Neural crest cell (in vitro differentiated cells): ENCODE data around the gene TTC38. TPM values are rescaled to one million over a fixed set of nuclear protein-coding genes. Genes with fewer than 3 reads are reported as not detected.

Experiments
- DNase-seq: peaks from one replicate; pipeline ENCODE4 v3.0.0; 2021; ENCODE audit warnings: low read depth, mixed read lengths, low spot score
- H3K27ac Mint-ChIP-seq: one replicate; pipeline ENCODE4 v1.8.0; 2021; ENCODE audit warnings: mild to moderate bottlenecking, mixed read lengths; ENCODE audit not compliant: unreplicated experiment
- H3K27me3 Mint-ChIP-seq: 2 replicates; pipeline ENCODE4 v1.8.0; 2021; ENCODE audit warnings: low read depth, mild to moderate bottlenecking, mixed read lengths
- H3K36me3 Mint-ChIP-seq: 2 replicates; pipeline ENCODE4 v1.8.0; 2021; ENCODE audit warnings: low read depth, mild to moderate bottlenecking, mixed read lengths
- H3K4me1 Mint-ChIP-seq: 2 replicates; pipeline ENCODE4 v1.8.0; 2021; ENCODE audit warnings: mixed read lengths
- H3K4me3 Mint-ChIP-seq: one replicate; pipeline ENCODE4 v1.8.0; 2021; ENCODE audit warnings: mild to moderate bottlenecking, mixed read lengths
- H3K9me3 Mint-ChIP-seq: 2 replicates; pipeline ENCODE4 v1.8.0; 2021; ENCODE audit warnings: mixed read lengths
- total RNA-seq: library from RNA; stranded (reverse); gene quantifications from 2 replicates; pipeline ENCODE4 v1.2.1, GENCODE V29; 2021
- TF ChIP-seq, protein P1 (sequence below): fragments of 200-600 bp; sonication (generic); conservative IDR thresholded peaks from 2 replicates; pipeline ENCODE4 v1.5.0; 2021; ENCODE audit warnings: antibody characterized with exemption, mild to moderate bottlenecking

TTC38 gene
- total RNA-seq, 1 donor from 2014 or later, result 34.8 TPM

DNA sequence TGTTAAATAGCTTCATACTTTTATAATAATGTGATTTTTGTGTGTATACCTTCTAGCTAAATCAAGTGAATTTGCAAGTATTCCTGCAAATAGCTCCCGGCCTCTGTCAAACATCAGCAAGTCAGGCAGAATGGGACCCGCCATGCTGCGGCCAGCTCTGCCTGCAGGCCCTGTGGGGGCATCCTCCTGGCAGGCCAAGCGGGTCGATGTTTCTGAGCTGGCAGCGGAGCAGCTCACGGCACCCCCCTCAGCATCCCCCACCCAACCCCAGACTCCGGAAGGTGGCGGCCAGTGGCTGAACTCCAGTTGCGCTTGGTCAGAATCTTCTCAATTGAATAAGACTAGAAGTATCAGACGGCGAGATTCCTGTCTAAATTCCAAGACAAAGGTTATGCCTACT lies 48.2 kb downstream of the TTC38 start:
- H3K27ac Mint-ChIP-seq, result no peak overlapping the region
- no peaks in the 10 kb centered on the region for H3K9me3 Mint-ChIP-seq
- no peaks in the 10 kb centered on the region for H3K4me1 Mint-ChIP-seq
- DNase-seq, result no peak
- H3K36me3 Mint-ChIP-seq, result peaks cover 17% of the 10 kb centered on the region
- H3K4me3 Mint-ChIP-seq, result no peak overlapping the region
- TF ChIP-seq, protein P1, sequence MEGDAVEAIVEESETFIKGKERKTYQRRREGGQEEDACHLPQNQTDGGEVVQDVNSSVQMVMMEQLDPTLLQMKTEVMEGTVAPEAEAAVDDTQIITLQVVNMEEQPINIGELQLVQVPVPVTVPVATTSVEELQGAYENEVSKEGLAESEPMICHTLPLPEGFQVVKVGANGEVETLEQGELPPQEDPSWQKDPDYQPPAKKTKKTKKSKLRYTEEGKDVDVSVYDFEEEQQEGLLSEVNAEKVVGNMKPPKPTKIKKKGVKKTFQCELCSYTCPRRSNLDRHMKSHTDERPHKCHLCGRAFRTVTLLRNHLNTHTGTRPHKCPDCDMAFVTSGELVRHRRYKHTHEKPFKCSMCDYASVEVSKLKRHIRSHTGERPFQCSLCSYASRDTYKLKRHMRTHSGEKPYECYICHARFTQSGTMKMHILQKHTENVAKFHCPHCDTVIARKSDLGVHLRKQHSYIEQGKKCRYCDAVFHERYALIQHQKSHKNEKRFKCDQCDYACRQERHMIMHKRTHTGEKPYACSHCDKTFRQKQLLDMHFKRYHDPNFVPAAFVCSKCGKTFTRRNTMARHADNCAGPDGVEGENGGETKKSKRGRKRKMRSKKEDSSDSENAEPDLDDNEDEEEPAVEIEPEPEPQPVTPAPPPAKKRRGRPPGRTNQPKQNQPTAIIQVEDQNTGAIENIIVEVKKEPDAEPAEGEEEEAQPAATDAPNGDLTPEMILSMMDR, result no peak
- H3K27me3 Mint-ChIP-seq, result no peaks in the 10 kb centered on the region

DNA sequence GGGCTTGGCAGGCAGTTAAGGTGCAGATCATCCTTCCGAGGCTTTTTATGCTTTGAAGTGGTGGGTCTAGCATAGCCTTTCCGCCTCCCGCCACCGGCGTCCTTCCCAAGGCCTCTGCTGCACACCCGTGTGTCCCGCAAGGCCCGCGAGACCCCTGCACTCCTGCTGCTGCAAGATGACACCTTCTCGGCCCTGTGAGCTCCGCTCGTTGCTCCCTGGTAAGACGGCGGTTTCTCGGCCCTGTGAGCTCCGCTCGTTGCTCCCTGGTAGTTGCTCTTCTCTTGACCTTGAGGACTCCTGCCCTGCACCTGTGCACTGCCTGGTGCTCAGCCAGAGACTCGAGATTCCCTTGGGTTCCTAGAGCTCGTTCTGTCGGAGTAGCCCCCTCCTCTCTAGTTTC lies 49.8 kb downstream of the TTC38 start:
- TF ChIP-seq, protein P1, result no peak
- Mint-ChIP-seq H3K36me3 (peaks cover 17% of the 10 kb centered on the region), H3K4me3 (no peak overlapping the region), H3K27me3 (no peaks in the 10 kb centered on the region), H3K4me1 (no peaks in the 10 kb centered on the region), H3K9me3 (no peaks in the 10 kb centered on the region), H3K27ac (peak overlapping the region; percentile 72)
- no peak for DNase-seq

DNA sequence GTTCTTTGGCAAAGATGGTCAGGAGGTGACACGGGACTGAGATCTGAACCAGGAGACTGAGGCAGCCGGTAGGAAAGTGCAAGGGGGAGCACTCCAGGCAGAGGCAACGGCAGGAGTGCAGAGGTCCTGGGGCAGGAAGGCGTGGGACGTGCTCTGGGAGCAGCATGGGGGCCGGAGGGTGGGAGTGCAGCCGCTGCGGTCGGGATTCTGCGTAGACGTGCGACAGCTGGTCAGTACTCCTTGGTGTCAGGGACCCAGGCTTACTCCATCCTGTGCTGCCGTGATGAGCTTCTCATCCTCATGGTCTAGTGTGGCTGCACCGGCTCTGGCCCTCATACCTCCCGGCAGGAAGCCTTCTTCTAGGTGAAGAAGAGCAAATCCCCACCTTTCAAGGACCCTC lies 50.8 kb downstream of the TTC38 start:
- no peak overlapping the region for H3K4me3 Mint-ChIP-seq
- no peaks in the 10 kb centered on the region for H3K4me1 Mint-ChIP-seq
- no peak overlapping the region for H3K27ac Mint-ChIP-seq
- TF ChIP-seq, protein P1, result no peak
- H3K9me3 Mint-ChIP-seq, result no peaks in the 10 kb centered on the region
- no peak for DNase-seq
- H3K36me3 Mint-ChIP-seq, result peaks cover 19% of the 10 kb centered on the region
- no peaks in the 10 kb centered on the region for H3K27me3 Mint-ChIP-seq

DNA sequence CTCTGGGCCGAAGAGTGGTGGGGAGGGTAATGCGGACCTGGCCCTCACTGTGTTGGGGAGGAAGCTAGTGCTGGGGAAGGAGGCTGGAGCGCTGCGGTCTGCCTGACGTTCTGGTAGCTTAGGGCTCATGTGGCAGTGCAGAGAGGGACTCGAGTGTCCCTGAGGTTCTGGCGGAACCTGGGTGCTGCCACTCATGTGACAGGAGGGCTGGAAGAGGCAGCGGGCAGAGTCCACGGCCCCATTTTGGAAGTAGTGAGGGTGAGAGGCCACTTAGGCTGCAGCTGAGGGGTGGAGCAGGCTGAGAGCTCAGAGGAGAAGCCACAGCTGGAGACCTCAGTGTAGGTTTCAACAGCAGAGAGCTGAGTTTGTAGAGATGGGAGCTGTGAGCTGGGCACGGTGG lies 51.5 kb downstream of the TTC38 start:
- Mint-ChIP-seq H3K36me3 (peaks cover 19% of the 10 kb centered on the region), H3K27ac (no peak overlapping the region), H3K9me3 (no peaks in the 10 kb centered on the region), H3K27me3 (no peaks in the 10 kb centered on the region), H3K4me1 (no peaks in the 10 kb centered on the region), H3K4me3 (no peak overlapping the region)
- TF ChIP-seq, protein P1, result no peak
- no peak for DNase-seq

DNA sequence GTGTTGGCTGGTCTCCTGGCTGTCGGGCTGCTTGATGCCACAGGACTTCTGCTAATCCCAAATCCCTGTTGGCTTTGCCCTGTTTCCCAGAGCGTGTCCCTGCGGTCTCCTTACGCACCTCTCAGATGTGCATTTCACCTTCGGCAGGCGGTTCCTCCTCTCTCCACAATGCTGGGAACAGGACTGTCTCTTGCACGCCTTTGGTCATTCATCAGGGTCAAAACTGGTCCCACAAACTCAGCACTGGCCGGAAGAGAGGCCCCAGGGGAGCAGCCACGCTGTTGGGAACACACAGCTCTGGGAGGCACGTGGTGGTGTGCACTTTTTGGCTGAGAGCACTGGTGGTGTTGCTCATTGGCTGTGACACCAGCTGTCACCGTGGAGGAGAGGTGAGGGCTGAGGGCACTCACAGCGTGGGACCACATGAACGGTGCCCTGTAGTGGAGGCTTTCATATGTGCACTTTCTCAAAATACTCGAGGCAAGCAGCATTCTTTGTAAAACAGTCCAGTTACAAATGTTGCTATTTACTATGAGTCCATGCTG lies 52.4 kb downstream of the TTC38 start:
- H3K4me1 Mint-ChIP-seq, result no peaks in the 10 kb centered on the region
- no peaks in the 10 kb centered on the region for H3K9me3 Mint-ChIP-seq
- no peak overlapping the region for H3K4me3 Mint-ChIP-seq
- no peak for DNase-seq
- TF ChIP-seq, protein P1, result no peak
- no peak overlapping the region for H3K27ac Mint-ChIP-seq
- H3K36me3 Mint-ChIP-seq, result peaks cover 19% of the 10 kb centered on the region
- no peaks in the 10 kb centered on the region for H3K27me3 Mint-ChIP-seq
